ENCODE results near the gene VKORC1L1. TPM values are rescaled to one million over a fixed set of nuclear protein-coding genes. Genes with fewer than 3 reads are reported as not detected.

The VKORC1L1 gene
- total RNA-seq, 2 experiments from 2014 or later: 1.9 to 3.0 TPM

GRCh38 chr7:65968256-65969185 is 95.6 kb downstream of the VKORC1L1 start:
- H3K9me3 ChIP-seq (ENCODE audit: control insufficient read depth in 1 of 2, insufficient read depth in 1 of 2, low read length in 2 of 2): no peaks in the 10 kb centered on the region
- H3K4me1 Mint-ChIP-seq (ENCODE audit: low read depth): no peaks in the 10 kb centered on the region
- ATAC-seq (ENCODE audit: poor library complexity) (no peak), DNase-seq (no peak)
- peaks cover 84% of the 10 kb centered on the region for H3K36me3 ChIP-seq (ENCODE audit: insufficient read depth, low read length)
- H3K36me3 Mint-ChIP-seq (ENCODE audit: low read depth): peaks cover 90% of the 10 kb centered on the region
- no peaks in the 10 kb centered on the region for H3K27me3 Mint-ChIP-seq
- intact Hi-C loops (cut with DNase I, micrococcal nuclease): no loop called here
- no peaks in the 10 kb centered on the region for H3K27me3 ChIP-seq (ENCODE audit: control insufficient read depth in 1 of 2, insufficient read depth in 2 of 2, low read length in 2 of 2)
- no peaks in the 10 kb centered on the region for H3K4me1 ChIP-seq (ENCODE audit: insufficient read depth, low read length)
- no peak overlapping the region for H3K4me3 Mint-ChIP-seq
- no peak for TF ChIP-seq CTCF (IDR thresholded peaks at IDR 0.05)
- ChIA-PET CTCF (no interaction called here), POLR2A (no interaction called here)
- no peak overlapping the region for H3K27ac Mint-ChIP-seq
- no peak overlapping the region for H3K4me3 ChIP-seq (ENCODE audit: low read length)
- no peak overlapping the region for H3K27ac ChIP-seq (ENCODE audit: low read depth in 1 of 2, low read length in 2 of 2)
- H3K9me3 Mint-ChIP-seq: no peaks in the 10 kb centered on the region

GRCh38 chr7:65971021-65971420 is 98.1 kb downstream of the VKORC1L1 start:
- Histone ChIP-seq H3K27ac (ENCODE audit: low read depth in 1 of 2, low read length in 2 of 2) (no peak overlapping the region), H3K4me1 (ENCODE audit: insufficient read depth, low read length) (no peaks in the 10 kb centered on the region), H3K27me3 (ENCODE audit: control insufficient read depth in 1 of 2, insufficient read depth in 2 of 2, low read length in 2 of 2) (no peaks in the 10 kb centered on the region), H3K36me3 (ENCODE audit: insufficient read depth, low read length) (peaks cover 80% of the 10 kb centered on the region), H3K4me3 (ENCODE audit: low read length) (no peak overlapping the region), H3K9me3 (ENCODE audit: control insufficient read depth in 1 of 2, insufficient read depth in 1 of 2, low read length in 2 of 2) (no peaks in the 10 kb centered on the region)
- intact Hi-C loops (cut with DNase I, micrococcal nuclease): no loop called here
- Mint-ChIP-seq H3K36me3 (ENCODE audit: low read depth) (peaks cover 75% of the 10 kb centered on the region), H3K9me3 (no peaks in the 10 kb centered on the region), H3K4me1 (ENCODE audit: low read depth) (no peaks in the 10 kb centered on the region), H3K27me3 (no peaks in the 10 kb centered on the region), H3K27ac (no peak overlapping the region), H3K4me3 (no peak overlapping the region)
- no peak for TF ChIP-seq CTCF (IDR thresholded peaks at IDR 0.05)
- POLR2A ChIA-PET: no interaction called here
- ATAC-seq (ENCODE audit: poor library complexity): no peak
- CTCF ChIA-PET: interaction anchor here (0.5 kb wide), 1 partner anchor 76 kb away, joined by 3 read pairs; no protein-coding TSS in a partner anchor
- DNase-seq: no peak

- CTCF ChIA-PET: no interaction called here
- H3K36me3 Mint-ChIP-seq (ENCODE audit: low read depth): peaks cover 60% of the 10 kb centered on the region
- H3K4me1 Mint-ChIP-seq (ENCODE audit: low read depth): no peaks in the 10 kb centered on the region
- H3K27ac Mint-ChIP-seq: no peak overlapping the region
- Histone ChIP-seq H3K27ac (ENCODE audit: low read depth in 1 of 2, low read length in 2 of 2) (no peak overlapping the region), H3K4me1 (ENCODE audit: insufficient read depth, low read length) (no peaks in the 10 kb centered on the region), H3K4me3 (ENCODE audit: low read length) (no peak overlapping the region), H3K9me3 (ENCODE audit: control insufficient read depth in 1 of 2, insufficient read depth in 1 of 2, low read length in 2 of 2) (no peaks in the 10 kb centered on the region), H3K27me3 (ENCODE audit: control insufficient read depth in 1 of 2, insufficient read depth in 2 of 2, low read length in 2 of 2) (no peaks in the 10 kb centered on the region), H3K36me3 (ENCODE audit: insufficient read depth, low read length) (peaks cover 61% of the 10 kb centered on the region)
- POLR2A ChIA-PET: no interaction called here
- no peak for TF ChIP-seq CTCF (IDR thresholded peaks at IDR 0.05)
- H3K27me3 Mint-ChIP-seq: no peaks in the 10 kb centered on the region
- DNase-seq (no peak), ATAC-seq (ENCODE audit: poor library complexity) (no peak)
- intact Hi-C loops (cut with DNase I, micrococcal nuclease): no loop called here
- H3K4me3 Mint-ChIP-seq: no peak overlapping the region
- no peaks in the 10 kb centered on the region for H3K9me3 Mint-ChIP-seq
Measured at GRCh38 chr7:65972976-65973375, 100.1 kb downstream of the VKORC1L1 start.
